Choroid plexus epithelial cell (primary cell): ENCODE data around the gene PSORS1C2.

ENCODE experiments used
- DNase-seq: peaks from one replicate; pipeline ENCODE4 v3.0.0-alpha.2; 2010; ENCODE audit warnings: low read depth
- H3K4me3 ChIP-seq: 2 replicates; pipeline ENCODE4 v1.5.1; 2011; ENCODE audit warnings: low read depth, mild to moderate bottlenecking, control low read depth, low read length, moderate library complexity
- CTCF ChIP-seq: conservative IDR thresholded peaks from 2 replicates; pipeline ENCODE4 v1.5.1; 2011; ENCODE audit warnings: low read depth, mild to moderate bottlenecking, control low read depth, inconsistent platforms, low read length, moderate library complexity

The PSORS1C2 gene

GRCh38 chr6:31125162-31125561 is 13.7 kb downstream of the PSORS1C2 start:
- TF ChIP-seq CTCF = no peak
- H3K4me3 ChIP-seq = no peak overlapping the region
- peak; percentile 39 for DNase-seq

- no peak for TF ChIP-seq CTCF
- DNase-seq = peak; percentile 90
- H3K4me3 ChIP-seq = no peak overlapping the region
These were observed 15.8 kb downstream of the PSORS1C2 start for GRCh38 chr6:31122791-31123706.

GRCh38 chr6:31121131-31121790 is 17.6 kb downstream of the PSORS1C2 start:
- no peak for TF ChIP-seq CTCF
- no peak overlapping the region for H3K4me3 ChIP-seq
- DNase-seq = no peak

GRCh38 chr6:31120151-31120915 is 18.5 kb downstream of the PSORS1C2 start, which contains the start of gene CDSN:
Gene CDSN, minus strand, starts transcription at chr6:31120446. Its CDS starts 27 bp downstream, at chr6:31120419.
- no peak for DNase-seq
- no peak within 1 kb of the TSS for H3K4me3 ChIP-seq
- no peak for TF ChIP-seq CTCF

- TF ChIP-seq CTCF = no peak
- DNase-seq = no peak
- no peak overlapping the region for H3K4me3 ChIP-seq
These were observed 20.7 kb downstream of the PSORS1C2 start for GRCh38 chr6:31118178-31118577.

- DNase-seq = peak; percentile 36
- no peak for TF ChIP-seq CTCF
- H3K4me3 ChIP-seq = peak overlapping the region; percentile 21
These were observed 22.0 kb downstream of the PSORS1C2 start for GRCh38 chr6:31116661-31117385.
